GM12801 (cell line): ENCODE results near the gene MAGEL2.

ENCODE experiments used
- TF ChIP-seq, protein P1 (sequence below): IDR thresholded peaks from one replicate; pipeline ENCODE4 v1.5.1; 2011; ENCODE audit warnings: control low read depth; ENCODE audit not compliant: insufficient read length; ENCODE audit errors: extremely low read depth

MAGEL2 gene

DNA sequence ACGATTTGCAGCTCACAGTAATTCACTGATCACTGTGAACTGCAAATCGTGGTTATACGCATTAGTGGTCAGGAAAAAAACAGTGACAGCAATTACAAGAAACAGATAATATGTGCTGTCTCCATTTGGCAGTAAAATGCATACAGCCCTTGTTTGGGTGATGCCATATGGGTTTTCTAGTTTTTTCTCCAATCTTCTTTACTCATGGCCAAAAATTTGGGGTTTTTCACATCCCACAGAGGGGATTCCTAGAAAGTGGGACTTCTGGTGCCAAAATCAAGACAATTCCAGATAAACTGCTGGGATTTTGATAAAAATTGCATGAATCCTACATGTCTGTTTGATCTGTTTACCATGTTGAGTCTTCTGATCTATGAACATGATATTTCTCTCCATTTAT lies 23.8 kb upstream of the MAGEL2 start:
- TF ChIP-seq, protein P1, sequence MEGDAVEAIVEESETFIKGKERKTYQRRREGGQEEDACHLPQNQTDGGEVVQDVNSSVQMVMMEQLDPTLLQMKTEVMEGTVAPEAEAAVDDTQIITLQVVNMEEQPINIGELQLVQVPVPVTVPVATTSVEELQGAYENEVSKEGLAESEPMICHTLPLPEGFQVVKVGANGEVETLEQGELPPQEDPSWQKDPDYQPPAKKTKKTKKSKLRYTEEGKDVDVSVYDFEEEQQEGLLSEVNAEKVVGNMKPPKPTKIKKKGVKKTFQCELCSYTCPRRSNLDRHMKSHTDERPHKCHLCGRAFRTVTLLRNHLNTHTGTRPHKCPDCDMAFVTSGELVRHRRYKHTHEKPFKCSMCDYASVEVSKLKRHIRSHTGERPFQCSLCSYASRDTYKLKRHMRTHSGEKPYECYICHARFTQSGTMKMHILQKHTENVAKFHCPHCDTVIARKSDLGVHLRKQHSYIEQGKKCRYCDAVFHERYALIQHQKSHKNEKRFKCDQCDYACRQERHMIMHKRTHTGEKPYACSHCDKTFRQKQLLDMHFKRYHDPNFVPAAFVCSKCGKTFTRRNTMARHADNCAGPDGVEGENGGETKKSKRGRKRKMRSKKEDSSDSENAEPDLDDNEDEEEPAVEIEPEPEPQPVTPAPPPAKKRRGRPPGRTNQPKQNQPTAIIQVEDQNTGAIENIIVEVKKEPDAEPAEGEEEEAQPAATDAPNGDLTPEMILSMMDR, result no peak

DNA sequence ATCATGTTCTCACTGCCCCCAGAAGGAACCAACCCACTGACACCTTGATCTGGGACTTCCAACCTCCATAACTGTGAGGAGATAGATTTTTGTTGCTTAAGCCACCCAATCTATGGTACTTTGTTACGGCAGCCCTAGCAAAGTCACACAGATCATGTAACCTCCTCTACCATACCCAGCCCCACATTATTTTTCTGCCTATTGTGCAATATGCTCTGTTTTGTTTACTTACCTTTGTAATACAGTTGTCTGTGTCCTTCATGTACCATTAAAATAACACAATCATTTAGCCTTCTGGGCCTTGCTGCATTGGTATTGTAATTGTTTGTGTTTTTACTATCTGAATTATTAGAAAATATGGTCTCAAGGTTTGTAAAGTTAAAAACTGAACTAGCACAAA lies 23.3 kb upstream of the MAGEL2 start:
- TF ChIP-seq, protein P1, result no peak

DNA sequence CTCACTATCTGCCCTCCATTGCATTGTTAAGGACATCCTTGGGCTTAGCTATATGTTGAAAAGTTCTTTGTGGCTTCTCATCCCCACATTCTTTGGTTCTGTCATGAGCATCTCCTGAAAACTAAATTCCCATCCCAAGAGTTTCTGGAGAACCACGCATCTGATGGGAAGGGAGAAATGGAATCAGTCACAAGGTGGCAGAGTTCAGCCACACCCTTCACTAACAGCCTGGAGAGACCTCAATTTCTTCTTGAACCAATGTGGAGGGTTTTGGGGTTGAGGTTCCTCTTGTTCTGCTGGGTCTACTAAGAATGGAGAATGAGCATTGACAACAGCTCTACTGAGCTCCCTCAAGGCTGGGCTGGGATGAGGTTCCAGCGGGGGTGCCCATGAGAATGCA lies 15.6 kb upstream of the MAGEL2 start:
- TF ChIP-seq, protein P1, result no peak

DNA sequence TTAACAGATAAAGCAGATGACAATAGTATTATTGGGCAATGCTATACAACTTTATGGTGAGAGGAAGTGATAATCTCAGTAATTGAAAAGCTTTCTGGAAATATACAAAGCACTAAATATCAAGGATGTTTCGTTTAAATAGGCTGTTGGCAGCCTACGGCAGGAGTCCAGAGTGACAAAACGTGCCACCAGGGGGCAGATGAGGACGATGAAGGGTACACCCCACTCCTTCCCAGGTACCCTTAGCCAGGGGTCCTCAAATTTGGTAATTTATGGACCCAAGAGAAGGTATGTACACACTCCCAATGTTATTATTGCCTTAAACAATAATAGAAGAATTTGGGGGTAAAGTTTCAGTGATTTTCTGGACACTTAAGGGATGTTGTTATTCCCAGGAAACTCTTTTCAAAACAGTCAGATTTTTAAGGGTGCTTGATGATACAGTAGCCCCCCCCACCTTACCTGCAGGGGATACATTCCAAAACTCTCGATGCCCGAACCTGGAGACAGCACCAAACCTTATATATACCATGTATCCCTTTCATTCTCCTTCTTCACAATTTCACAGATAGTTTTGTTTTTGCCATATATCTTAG lies 1.4 kb upstream of the MAGEL2 start:
- TF ChIP-seq, protein P1, result no peak

DNA sequence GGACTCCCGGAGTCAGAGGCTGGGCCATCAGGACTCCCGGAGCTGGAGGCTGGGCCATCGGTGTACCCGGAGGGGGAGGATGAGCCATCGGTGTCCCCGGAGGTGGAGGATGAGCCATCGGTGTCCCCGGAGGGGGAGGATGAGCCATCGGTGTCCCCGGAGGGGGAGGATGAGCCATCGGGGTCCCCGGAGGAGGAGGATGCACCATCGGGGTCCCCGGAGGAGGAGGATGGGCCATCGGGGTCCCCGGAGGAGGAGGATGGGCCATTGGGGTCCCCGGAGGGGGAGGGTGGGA lies 719 bp downstream of the MAGEL2 start:
- TF ChIP-seq, protein P1, result no peak

DNA sequence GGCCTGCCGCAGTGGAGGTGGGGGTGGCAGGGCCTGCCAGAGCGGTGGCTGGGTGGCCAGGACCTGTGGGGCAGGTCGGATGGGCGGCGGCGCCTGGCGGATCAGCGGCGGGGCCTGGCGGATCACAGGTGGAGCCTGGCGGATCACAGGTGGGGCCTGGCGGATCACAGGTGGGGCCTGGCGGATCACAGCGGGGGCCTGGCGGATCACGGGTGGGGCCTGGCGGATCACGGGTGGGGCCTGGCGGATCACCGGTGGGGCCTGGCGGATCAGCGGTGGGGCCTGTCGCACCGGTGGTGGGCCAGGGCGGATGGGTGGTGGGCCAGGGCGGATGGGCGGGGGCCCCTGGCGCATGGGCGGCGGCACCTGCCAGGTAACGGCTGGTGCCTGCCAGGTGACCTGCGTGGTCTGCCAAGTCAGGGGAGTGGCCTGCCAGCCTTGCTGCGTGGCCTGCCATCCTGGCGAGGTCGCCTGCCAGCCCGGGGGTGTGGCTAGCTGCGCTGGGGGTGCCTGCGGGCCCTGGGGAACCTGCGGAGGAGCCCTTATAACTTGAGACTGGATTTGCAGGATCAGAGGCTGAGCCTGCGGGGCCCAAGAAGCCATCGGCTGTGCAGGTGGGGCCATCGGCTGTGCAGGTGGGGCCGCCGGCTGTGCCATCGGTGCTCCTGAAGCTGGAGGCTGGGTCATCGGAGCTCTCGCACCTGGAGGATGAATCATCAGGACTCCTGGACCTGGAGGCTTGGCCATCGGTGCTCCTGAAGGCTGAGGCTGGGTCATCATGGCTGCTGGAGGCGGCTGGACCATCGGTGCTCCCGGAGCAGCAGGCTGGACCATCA lies 1.3 kb downstream of the MAGEL2 start:
- TF ChIP-seq, protein P1, result no peak

DNA sequence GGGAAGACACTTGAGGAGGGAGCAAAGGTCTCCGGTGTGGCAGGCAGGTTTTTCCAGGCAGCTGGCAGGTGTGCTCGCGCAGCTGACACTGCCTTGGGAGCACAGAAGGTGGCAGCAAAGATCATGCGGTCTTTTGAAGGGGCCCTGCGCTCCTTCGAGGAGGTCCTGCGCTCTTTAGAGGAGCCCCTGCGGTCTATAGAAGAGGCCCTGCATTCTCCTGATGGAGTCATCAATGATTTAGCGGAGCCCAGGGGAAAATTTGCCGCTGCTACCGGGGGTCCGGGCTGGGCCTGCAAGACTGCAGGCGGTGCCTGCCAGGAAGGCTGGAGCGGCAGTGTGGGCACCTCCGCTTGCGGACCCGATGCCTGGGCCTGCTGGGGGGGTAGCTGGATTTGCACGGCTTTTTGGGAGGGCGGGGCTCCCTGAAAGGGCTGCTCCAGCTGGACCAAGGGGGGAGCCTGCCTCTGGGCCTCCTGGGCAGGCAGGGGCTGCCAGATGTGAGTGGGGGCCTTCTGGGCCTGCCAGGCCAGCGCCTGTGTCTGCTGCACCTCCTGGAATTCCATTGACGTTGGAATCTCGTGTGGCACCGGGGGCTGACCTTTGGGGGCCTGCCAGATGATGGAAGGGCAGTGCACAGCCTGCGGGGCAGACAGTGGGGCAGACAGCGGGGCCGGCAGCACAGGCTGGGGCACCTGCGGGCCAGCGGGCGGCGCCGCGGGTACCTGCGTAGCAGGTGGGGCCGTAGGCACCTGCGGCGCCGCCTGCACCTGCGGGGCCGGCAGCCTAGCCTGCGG lies 2.1 kb downstream of the MAGEL2 start:
- TF ChIP-seq, protein P1, result no peak
